ENCODE data around the gene CDH4.

CDH4 gene

GRCh38 chr20:61900011-61900944 lies 648.2 kb downstream of the CDH4 start:
- ChIA-PET CTCF (interaction anchor here (0.9 to 1.8 kb wide), 4 partner anchors 10 to 1843 kb away, joined by 3 to 7 read pairs (median 4); no protein-coding TSS in a partner anchor), POLR2A (no interaction called here)
- no peak for DNase-seq (ENCODE audit: low read depth, low spot score)
- no peak overlapping the region for H3K4me3 ChIP-seq (ENCODE audit: low read depth, low read length)
- no peak for TF ChIP-seq CTCF (IDR thresholded peaks at IDR 0.05; ENCODE audit: insufficient read depth, low read length, missing control alignments)

GRCh38 chr20:61900945-61901293 lies 648.9 kb downstream of the CDH4 start:
- POLR2A ChIA-PET: no interaction called here
- DNase-seq (ENCODE audit: low read depth, low spot score): no peak
- H3K4me3 ChIP-seq (ENCODE audit: low read depth, low read length): no peak overlapping the region
- TF ChIP-seq CTCF (IDR thresholded peaks at IDR 0.05; ENCODE audit: insufficient read depth, low read length, missing control alignments): no peak
- CTCF ChIA-PET: interaction anchor here (0.9 to 1.8 kb wide), 4 partner anchors 10 to 1844 kb away, joined by 3 to 7 read pairs (median 4); no protein-coding TSS in a partner anchor

GRCh38 chr20:61901392-61902220 lies 649.5 kb downstream of the CDH4 start:
- POLR2A ChIA-PET: no interaction called here
- H3K4me3 ChIP-seq (ENCODE audit: low read depth, low read length): no peak overlapping the region
- TF ChIP-seq CTCF (IDR thresholded peaks at IDR 0.05; ENCODE audit: insufficient read depth, low read length, missing control alignments): no peak
- DNase-seq (ENCODE audit: low read depth, low spot score): no peak
- CTCF ChIA-PET: interaction anchor here (0.9 to 1.2 kb wide), 3 partner anchors 11 to 1845 kb away, joined by 3 to 4 read pairs (median 3); no protein-coding TSS in a partner anchor

GRCh38 chr20:61902221-61902869 lies 650.3 kb downstream of the CDH4 start:
- DNase-seq (ENCODE audit: low read depth, low spot score): no peak
- H3K4me3 ChIP-seq (ENCODE audit: low read depth, low read length): no peak overlapping the region
- ChIA-PET CTCF (no interaction called here), POLR2A (no interaction called here)
- TF ChIP-seq CTCF (IDR thresholded peaks at IDR 0.05; ENCODE audit: insufficient read depth, low read length, missing control alignments): no peak

GRCh38 chr20:61903575-61904340 lies 651.7 kb downstream of the CDH4 start:
- TF ChIP-seq CTCF (IDR thresholded peaks at IDR 0.05; ENCODE audit: insufficient read depth, low read length, missing control alignments): no peak
- CTCF ChIA-PET: interaction anchor here (0.6 to 2.0 kb wide), 2 partner anchors 8 to 718 kb away, joined by 3 to 9 read pairs; no protein-coding TSS in a partner anchor
- H3K4me3 ChIP-seq (ENCODE audit: low read depth, low read length): no peak overlapping the region
- POLR2A ChIA-PET: no interaction called here
- DNase-seq (ENCODE audit: low read depth, low spot score): no peak

Data from AG04449 (cell line).